Progenitor cell of endocrine pancreas (in vitro differentiated cells): ENCODE data around the gene SUCLG2. TPM values are rescaled to one million over a fixed set of nuclear protein-coding genes. Genes with fewer than 3 reads are reported as not detected.

Experiments
- DNase-seq: peaks from one replicate; pipeline ENCODE4 v3.0.0; 2021; ENCODE audit warnings: low spot score; ENCODE audit not compliant: unreplicated experiment
- H3K27ac Mint-ChIP-seq: 2 replicates; pipeline ENCODE4 v1.8.0; 2021; ENCODE audit warnings: mild to moderate bottlenecking, moderate library complexity, mixed read lengths
- H3K27me3 Mint-ChIP-seq: 2 replicates; pipeline ENCODE4 v1.8.0; 2021; ENCODE audit warnings: mixed read lengths
- H3K36me3 Mint-ChIP-seq: 2 replicates; pipeline ENCODE4 v1.8.0; 2022; ENCODE audit warnings: mixed read lengths; ENCODE audit not compliant: insufficient read depth
- H3K4me1 Mint-ChIP-seq: 2 replicates; pipeline ENCODE4 v1.8.0; 2021; ENCODE audit warnings: low read depth, mixed read lengths
- H3K4me3 Mint-ChIP-seq: 2 replicates; pipeline ENCODE4 v1.8.0; 2021; ENCODE audit warnings: low read depth, mild to moderate bottlenecking, moderate library complexity, mixed read lengths
- H3K9me3 Mint-ChIP-seq: 2 replicates; pipeline ENCODE4 v1.8.0; 2021; ENCODE audit warnings: low read depth, mixed read lengths
- total RNA-seq: library from RNA; stranded (reverse); gene quantifications from 2 replicates; pipeline ENCODE4 v1.2.1, GENCODE V29; 2021
- TF ChIP-seq, protein P1 (sequence below): fragments of 200-600 bp; sonication (generic); IDR thresholded peaks from one replicate; pipeline ENCODE4 v1.5.0; 2021; ENCODE audit warnings: antibody characterized with exemption, mild to moderate bottlenecking; ENCODE audit not compliant: unreplicated experiment

SUCLG2 gene
- total RNA-seq, 1 donor from 2014 or later = 41.1 TPM

DNA sequence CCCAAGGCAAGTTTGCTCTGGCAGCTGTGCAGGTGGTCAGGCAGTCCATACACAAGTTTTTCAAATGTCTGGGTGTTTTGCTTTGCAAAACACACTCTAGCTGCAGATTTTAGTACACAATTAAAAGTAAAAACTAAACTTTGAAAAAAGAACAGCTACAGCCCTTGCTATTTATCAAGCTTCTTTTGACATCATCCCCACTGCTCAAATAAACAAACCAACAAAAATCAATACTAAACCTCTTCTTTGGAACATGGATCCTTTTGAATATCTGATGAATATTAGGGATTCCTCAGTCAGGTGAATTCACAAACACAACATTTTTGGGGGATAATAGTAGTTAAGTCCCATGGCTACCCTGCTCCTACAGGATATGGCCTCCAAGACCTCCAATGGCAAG, 249.2 kb downstream of the SUCLG2 start:
- Mint-ChIP-seq H3K4me1 (peaks cover 23% of the 10 kb centered on the region), H3K9me3 (no peaks in the 10 kb centered on the region), H3K27me3 (no peaks in the 10 kb centered on the region), H3K36me3 (peaks cover 7% of the 10 kb centered on the region), H3K4me3 (no peak overlapping the region), H3K27ac (peak overlapping the region; percentile 33)
- TF ChIP-seq, protein P1, sequence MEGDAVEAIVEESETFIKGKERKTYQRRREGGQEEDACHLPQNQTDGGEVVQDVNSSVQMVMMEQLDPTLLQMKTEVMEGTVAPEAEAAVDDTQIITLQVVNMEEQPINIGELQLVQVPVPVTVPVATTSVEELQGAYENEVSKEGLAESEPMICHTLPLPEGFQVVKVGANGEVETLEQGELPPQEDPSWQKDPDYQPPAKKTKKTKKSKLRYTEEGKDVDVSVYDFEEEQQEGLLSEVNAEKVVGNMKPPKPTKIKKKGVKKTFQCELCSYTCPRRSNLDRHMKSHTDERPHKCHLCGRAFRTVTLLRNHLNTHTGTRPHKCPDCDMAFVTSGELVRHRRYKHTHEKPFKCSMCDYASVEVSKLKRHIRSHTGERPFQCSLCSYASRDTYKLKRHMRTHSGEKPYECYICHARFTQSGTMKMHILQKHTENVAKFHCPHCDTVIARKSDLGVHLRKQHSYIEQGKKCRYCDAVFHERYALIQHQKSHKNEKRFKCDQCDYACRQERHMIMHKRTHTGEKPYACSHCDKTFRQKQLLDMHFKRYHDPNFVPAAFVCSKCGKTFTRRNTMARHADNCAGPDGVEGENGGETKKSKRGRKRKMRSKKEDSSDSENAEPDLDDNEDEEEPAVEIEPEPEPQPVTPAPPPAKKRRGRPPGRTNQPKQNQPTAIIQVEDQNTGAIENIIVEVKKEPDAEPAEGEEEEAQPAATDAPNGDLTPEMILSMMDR = no peak
- DNase-seq = no peak

DNA sequence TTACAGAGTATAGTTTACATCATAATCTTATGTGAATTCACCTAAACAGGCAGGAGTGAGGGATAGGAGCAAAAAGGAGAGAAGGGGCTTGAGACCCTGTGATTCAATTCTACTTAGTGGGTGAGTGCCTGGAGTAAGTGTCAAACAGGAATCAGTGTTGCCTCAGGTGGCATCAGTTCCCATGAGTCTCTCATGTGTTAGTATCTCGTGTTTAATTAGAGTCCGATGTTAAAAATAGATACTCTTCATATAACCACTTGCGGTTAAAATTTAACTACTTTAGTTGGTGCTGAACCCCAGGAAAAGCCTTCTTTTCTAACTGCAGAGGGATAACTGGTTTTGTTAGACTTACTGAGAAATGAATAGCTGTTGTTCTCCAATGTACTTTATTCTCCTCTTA, 251.5 kb downstream of the SUCLG2 start:
- Mint-ChIP-seq H3K9me3 (no peaks in the 10 kb centered on the region), H3K4me3 (no peak overlapping the region), H3K27ac (no peak overlapping the region), H3K36me3 (peaks cover 15% of the 10 kb centered on the region), H3K4me1 (peaks cover 23% of the 10 kb centered on the region), H3K27me3 (no peaks in the 10 kb centered on the region)
- DNase-seq = no peak
- TF ChIP-seq, protein P1 = no peak

DNA sequence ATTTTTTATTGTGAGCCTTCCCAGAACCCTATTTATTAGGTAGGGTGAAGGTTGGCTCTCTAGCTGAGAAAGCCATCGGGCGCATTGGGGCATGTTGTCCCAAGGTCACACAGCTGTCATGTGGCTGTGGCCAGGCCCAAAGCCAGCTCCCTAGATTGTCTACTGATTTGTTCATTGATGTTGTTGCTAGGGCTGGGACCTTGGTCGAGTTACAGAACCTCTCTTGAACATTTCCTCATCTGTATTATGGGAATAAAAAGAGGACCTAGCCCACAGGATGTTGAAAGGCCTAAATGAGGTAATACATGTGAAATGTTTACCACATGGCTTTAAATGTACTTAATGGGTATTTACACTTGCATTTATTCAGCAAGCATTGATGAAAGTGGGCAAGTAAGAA, 252.5 kb downstream of the SUCLG2 start:
- peaks cover 16% of the 10 kb centered on the region for H3K36me3 Mint-ChIP-seq
- no peaks in the 10 kb centered on the region for H3K27me3 Mint-ChIP-seq
- no peak overlapping the region for H3K27ac Mint-ChIP-seq
- H3K4me1 Mint-ChIP-seq = peaks cover 23% of the 10 kb centered on the region
- TF ChIP-seq, protein P1 = no peak
- H3K9me3 Mint-ChIP-seq = no peaks in the 10 kb centered on the region
- no peak for DNase-seq
- no peak overlapping the region for H3K4me3 Mint-ChIP-seq

DNA sequence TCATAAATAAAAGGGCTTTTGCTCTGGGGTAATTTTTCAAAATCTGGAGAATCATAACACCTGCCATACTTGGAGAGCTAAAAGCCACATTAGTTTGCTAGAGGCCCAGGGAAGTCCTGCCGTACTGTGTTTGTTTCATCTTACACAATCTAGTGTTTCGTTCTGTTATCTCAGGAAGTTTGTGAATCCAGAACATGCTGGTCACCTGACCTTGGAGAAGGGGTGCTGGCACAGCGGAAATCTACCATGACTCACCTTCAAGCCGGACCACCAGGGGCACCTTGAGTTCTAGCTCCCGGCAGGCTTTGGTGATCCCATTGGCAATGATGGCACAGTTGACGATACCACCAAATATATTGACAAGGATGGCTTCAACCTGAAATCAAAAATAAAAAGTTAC, 253.9 kb downstream of the SUCLG2 start:
- Mint-ChIP-seq H3K27ac (no peak overlapping the region), H3K36me3 (peaks cover 19% of the 10 kb centered on the region), H3K27me3 (no peaks in the 10 kb centered on the region), H3K9me3 (peaks cover 3% of the 10 kb centered on the region), H3K4me1 (peaks cover 23% of the 10 kb centered on the region), H3K4me3 (no peak overlapping the region)
- TF ChIP-seq, protein P1 = no peak
- no peak for DNase-seq

DNA sequence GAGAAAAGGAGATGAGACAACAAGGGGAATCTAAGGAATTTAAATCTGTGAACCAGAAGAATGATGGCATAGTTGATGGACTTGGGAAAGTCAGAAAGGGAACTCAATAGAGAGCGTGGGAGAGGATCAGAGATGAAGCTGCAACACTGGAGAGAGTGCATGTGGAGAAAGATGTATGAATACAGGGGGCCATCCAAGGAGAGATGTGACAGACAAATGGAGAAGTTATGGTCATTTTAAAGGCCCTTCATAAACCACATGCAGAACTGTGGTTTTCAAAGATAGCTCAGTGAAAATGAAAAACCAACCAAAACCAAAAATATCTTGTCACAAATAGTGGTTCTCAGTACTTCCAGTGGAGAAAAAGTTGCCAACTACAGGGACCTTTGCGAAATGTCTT, 265.2 kb downstream of the SUCLG2 start:
- H3K27ac Mint-ChIP-seq = no peak overlapping the region
- peaks cover 8% of the 10 kb centered on the region for H3K36me3 Mint-ChIP-seq
- H3K4me1 Mint-ChIP-seq = no peaks in the 10 kb centered on the region
- TF ChIP-seq, protein P1 = no peak
- H3K4me3 Mint-ChIP-seq = no peak overlapping the region
- H3K27me3 Mint-ChIP-seq = no peaks in the 10 kb centered on the region
- no peak for DNase-seq
- peaks cover 3% of the 10 kb centered on the region for H3K9me3 Mint-ChIP-seq
